Measurements from ENCODE around the gene RAX.

GRCh38 chr18:59270689-59271257 is 2.5 kb downstream of the RAX start:
- TF ChIP-seq CTCF (IDR thresholded peaks at IDR 0.05) (no peak), EP300 (IDR thresholded peaks at IDR 0.05) (no peak), POLR2A (IDR thresholded peaks at IDR 0.05) (no peak), POLR2AphosphoS5 (IDR thresholded peaks at IDR 0.05) (no peak)

Measured in stomach (tissue), 4 donors.